ENCODE measurements around the gene SMAD1.

SMAD1 gene

GRCh38 chr4:145557720-145558119 is 76.1 kb downstream of the SMAD1 start:
- H3K27ac ChIP-seq = no peak overlapping the region
- H3K4me1 ChIP-seq (ENCODE audit: low read depth, poor library complexity, severe bottlenecking) = peaks cover 19% of the 10 kb centered on the region
- H3K27me3 ChIP-seq (ENCODE audit: insufficient read depth, low read depth) = no peaks in the 10 kb centered on the region
- H3K4me3 ChIP-seq (IDR thresholded peaks at IDR 0.05; ENCODE audit: insufficient read depth, low read depth, low read length) = no peak overlapping the region
- no peak overlapping the region for H3K9ac ChIP-seq
- H4K20me1 ChIP-seq (ENCODE audit: insufficient read depth) = no peaks in the 10 kb centered on the region
- TF ChIP-seq CTCF (conservative IDR thresholded peaks at IDR 0.05; ENCODE audit: low read depth, low read length) = peak; percentile 87
- no peak overlapping the region for H3K4me2 ChIP-seq
- no peaks in the 10 kb centered on the region for H3K79me2 ChIP-seq (ENCODE audit: insufficient read depth, low read depth)
- no peaks in the 10 kb centered on the region for H3K36me3 ChIP-seq (ENCODE audit: insufficient read depth)
- H2AFZ ChIP-seq (ENCODE audit: low read depth) = no peak overlapping the region

GRCh38 chr4:145563293-145563985 is 81.8 kb downstream of the SMAD1 start:
- Histone ChIP-seq H3K27me3 (ENCODE audit: insufficient read depth, low read depth) (no peaks in the 10 kb centered on the region), H4K20me1 (ENCODE audit: insufficient read depth) (no peaks in the 10 kb centered on the region), H3K36me3 (ENCODE audit: insufficient read depth) (no peaks in the 10 kb centered on the region), H3K4me1 (ENCODE audit: low read depth, poor library complexity, severe bottlenecking) (peaks cover 24% of the 10 kb centered on the region), H3K9ac (no peak overlapping the region), H3K79me2 (ENCODE audit: insufficient read depth, low read depth) (no peaks in the 10 kb centered on the region), H3K4me2 (no peak overlapping the region), H3K4me3 (IDR thresholded peaks at IDR 0.05; ENCODE audit: insufficient read depth, low read depth, low read length) (no peak overlapping the region), H3K27ac (no peak overlapping the region), H2AFZ (ENCODE audit: low read depth) (no peak overlapping the region)
- no peak for TF ChIP-seq CTCF (conservative IDR thresholded peaks at IDR 0.05; ENCODE audit: low read depth, low read length)

- H2AFZ ChIP-seq (ENCODE audit: low read depth) = no peak overlapping the region
- no peaks in the 10 kb centered on the region for H3K36me3 ChIP-seq (ENCODE audit: insufficient read depth)
- H3K9ac ChIP-seq = no peak overlapping the region
- H3K4me2 ChIP-seq = peak overlapping the region; percentile 31; the same call in 1 of the 2 replicates
- no peaks in the 10 kb centered on the region for H3K27me3 ChIP-seq (ENCODE audit: insufficient read depth, low read depth)
- H3K79me2 ChIP-seq (ENCODE audit: insufficient read depth, low read depth) = no peaks in the 10 kb centered on the region
- no peak overlapping the region for H3K4me3 ChIP-seq (IDR thresholded peaks at IDR 0.05; ENCODE audit: insufficient read depth, low read depth, low read length)
- peaks cover 24% of the 10 kb centered on the region for H3K4me1 ChIP-seq (ENCODE audit: low read depth, poor library complexity, severe bottlenecking)
- H4K20me1 ChIP-seq (ENCODE audit: insufficient read depth) = no peaks in the 10 kb centered on the region
- no peak for TF ChIP-seq CTCF (conservative IDR thresholded peaks at IDR 0.05; ENCODE audit: low read depth, low read length)
- peak overlapping the region; percentile 48; the same call in 1 of the 2 replicates for H3K27ac ChIP-seq
Measured at GRCh38 chr4:145564540-145564939, 82.9 kb downstream of the SMAD1 start.

- Histone ChIP-seq H3K4me3 (IDR thresholded peaks at IDR 0.05; ENCODE audit: insufficient read depth, low read depth, low read length) (no peak overlapping the region), H3K27me3 (ENCODE audit: insufficient read depth, low read depth) (no peaks in the 10 kb centered on the region), H3K36me3 (ENCODE audit: insufficient read depth) (no peaks in the 10 kb centered on the region), H4K20me1 (ENCODE audit: insufficient read depth) (no peaks in the 10 kb centered on the region), H3K79me2 (ENCODE audit: insufficient read depth, low read depth) (no peaks in the 10 kb centered on the region), H3K4me2 (peak overlapping the region; percentile 31; the same call in 1 of the 2 replicates), H3K4me1 (ENCODE audit: low read depth, poor library complexity, severe bottlenecking) (peaks cover 24% of the 10 kb centered on the region), H3K27ac (peak overlapping the region; percentile 48), H2AFZ (ENCODE audit: low read depth) (0 out of 2 replicates have a peak overlapping the region, but pooled peaks have one; percentile 1), H3K9ac (no peak overlapping the region)
- TF ChIP-seq CTCF (conservative IDR thresholded peaks at IDR 0.05; ENCODE audit: low read depth, low read length) = no peak
Measured at GRCh38 chr4:145565328-145565727, 83.7 kb downstream of the SMAD1 start.
